Measurements from ENCODE around the gene ITGA3.
"Not testable (repeated sequence)": the region's sequence is repeated elsewhere in the genome, so short reads cannot be mapped to it uniquely, and the experiment has no call there.

The ITGA3 gene

DNA sequence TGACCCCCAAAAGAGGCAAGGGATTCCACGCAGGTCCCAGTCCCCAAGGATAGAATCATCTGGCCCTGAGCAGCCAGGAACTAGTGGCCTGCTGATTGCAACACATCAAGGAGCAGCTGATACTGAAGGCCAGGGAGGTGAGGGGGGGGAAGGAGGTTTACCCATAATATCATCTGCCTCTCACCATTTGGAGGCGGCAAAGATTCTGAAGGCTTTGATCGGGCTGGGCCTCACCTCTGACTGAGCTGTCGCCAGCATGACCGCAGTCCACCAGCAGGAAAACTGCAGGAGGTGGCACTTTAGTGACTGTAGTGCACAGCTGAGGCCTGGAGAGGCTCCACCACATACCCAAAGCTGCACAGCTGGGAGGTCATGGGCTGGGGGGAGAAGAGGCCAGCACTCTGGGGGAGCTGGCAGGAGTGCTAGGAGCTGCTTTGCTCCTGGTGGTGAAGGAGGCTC, 20.5 kb upstream of the ITGA3 start:
- DNase-seq (ENCODE audit: low read depth), result no peak

DNA sequence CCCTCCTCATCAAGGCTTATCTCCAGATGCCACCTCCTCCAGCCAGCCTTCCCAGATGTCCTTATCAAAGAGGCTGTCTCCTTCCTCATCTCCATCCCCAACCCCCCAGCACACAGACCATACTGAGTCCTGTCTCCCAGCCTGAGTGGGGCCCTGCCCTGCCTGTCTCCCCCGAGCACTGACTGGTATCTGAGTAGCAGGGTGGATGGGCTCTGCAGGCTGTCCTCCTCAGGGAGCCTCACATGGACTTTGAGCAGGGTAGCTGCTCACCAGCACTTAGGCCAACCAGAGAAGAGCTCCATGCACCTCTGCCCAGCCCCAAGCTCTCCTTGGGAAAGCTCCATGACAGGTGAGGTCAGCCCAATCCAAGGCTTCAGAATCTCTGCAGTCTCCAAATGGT, 20.0 kb upstream of the ITGA3 start:
- DNase-seq (ENCODE audit: low read depth), result no peak

DNA sequence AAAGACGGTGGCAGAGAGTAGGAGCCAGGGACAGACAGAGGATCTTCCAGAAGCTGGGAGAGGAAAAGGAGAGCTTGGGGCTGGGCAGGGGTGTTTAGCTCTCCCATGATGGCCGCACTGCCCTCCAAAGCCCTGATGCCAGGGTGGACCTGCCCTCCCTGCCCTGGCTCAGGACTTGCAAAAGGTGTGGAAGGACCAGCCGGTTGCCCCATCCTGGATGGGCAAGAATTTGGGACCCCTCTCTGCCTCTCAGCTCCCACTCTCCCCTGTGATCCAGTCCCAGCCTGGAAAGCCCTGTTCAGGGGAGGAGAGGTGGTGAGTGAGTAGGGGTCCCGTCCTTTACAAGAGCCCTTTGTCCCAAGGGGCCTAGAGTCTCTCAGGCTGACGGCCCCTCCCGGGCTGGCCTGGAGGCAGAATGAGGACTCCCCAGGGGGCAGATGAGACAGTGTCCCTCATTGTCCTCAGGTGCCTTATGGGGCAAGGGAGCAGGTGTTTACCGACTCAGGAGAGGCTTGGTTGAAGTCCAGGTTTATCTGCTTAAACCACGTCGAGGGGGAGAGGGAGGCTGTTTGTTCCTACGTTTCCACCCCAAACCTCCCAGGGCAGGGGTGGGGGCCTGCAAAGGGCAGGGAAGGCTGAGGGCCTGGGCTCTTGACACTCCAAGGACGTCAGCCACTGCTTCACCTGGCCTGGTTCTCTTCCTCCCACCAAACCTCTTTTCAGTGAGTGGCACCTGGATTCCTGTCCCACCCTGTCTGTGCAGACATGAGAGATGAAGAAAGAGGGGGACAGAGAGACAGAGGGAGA, 19.3 kb upstream of the ITGA3 start:
- no peak for DNase-seq (ENCODE audit: low read depth)

DNA sequence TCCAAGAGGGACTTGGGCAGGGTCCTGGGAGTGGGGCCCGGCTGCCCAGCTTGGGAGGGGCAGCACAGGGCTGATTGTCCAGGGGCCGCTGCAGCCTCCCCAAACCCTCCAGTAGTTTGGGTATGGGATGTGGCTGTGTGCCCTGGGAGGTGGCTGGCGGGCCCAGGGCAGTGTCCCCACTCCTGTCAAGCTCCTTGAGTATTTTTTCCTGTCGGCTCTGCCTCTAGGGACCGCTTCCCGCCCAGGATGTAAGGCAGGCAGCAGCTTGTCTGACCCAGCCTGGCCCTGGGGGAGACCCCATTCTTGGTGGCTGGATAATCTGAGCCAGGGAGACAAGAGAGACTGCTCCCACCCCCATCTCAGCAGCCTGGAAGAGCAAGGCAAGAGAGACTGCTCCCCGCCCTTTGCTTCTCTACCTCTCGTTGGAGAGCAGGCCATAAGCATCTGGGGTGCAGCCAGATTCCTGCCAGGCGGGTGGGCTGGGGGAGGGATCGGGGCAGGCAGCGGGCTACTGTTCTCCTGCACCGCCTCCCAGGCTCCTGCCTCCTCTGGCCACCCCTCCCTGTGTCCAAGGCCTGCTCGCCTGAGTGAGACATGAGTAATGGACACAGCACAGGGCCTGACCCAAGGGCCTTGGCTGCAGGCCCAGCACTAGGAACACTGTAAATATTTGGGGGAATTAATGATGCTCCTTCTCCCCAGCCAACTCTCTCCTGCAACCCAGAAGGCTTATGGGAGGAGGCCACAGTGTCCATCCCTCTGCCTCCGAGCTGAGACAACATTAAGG, 18.4 kb upstream of the ITGA3 start:
- DNase-seq (ENCODE audit: low read depth), result no peak

DNA sequence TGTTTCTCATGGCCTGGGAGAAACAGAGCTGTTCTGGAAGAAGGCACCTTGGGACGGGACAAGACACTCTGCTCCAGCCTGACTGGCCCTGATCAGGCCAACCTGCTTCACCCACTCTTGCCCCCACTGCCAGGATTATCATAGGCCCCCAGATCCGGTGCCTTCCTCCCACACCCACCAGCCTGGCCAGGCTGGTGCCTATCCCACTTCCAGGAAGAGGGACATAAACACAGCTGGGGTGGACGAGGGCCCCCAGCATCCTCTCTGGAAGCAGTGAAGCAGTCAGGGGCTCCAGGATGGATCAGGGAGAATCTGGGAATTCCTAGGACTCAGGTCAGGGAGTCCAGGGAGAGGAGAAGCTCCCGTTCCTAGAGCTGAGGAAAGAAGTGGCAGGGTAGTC, 16.9 kb upstream of the ITGA3 start:
- DNase-seq (ENCODE audit: low read depth), result no peak

DNA sequence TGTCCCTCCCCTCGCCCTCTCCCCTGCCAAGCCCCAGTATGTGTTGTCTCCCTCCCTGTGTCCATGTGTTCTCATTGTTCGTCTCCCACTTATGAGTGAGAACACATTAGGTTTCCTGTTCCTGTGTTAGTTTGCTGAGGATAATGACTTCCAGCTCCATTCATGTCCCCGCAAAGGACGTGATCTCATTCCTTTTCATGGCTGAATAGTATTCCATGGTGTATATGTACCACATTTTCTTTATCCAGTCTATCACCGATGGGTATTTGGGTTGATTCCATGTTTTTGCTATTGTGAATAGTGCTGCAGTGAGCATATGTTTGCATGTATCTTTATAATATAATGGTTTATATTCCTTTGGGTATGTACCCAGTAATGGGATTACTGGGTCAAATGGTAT, 15.4 kb upstream of the ITGA3 start:
- not testable (repeated sequence) for DNase-seq (ENCODE audit: low read depth)

DNA sequence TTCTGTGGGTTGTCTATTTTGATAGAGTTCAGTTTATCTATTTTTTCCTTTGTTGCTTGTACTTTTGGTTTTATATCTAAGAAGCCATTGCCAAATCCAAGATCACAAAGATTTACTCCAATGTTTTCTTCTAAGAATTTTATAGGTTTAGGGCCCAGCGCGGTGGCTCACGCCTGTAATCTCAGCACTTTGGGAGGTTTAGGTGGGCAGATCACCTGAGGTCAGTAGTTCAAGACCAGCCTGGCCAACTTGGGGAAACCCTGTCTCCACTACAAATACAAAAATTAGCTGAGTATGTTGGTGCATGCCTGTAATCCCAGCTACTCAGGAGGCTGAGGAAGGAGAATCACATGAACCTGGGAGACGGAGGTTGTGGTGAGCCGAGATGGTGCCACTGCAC, 13.7 kb upstream of the ITGA3 start:
- no peak for DNase-seq (ENCODE audit: low read depth)

DNA sequence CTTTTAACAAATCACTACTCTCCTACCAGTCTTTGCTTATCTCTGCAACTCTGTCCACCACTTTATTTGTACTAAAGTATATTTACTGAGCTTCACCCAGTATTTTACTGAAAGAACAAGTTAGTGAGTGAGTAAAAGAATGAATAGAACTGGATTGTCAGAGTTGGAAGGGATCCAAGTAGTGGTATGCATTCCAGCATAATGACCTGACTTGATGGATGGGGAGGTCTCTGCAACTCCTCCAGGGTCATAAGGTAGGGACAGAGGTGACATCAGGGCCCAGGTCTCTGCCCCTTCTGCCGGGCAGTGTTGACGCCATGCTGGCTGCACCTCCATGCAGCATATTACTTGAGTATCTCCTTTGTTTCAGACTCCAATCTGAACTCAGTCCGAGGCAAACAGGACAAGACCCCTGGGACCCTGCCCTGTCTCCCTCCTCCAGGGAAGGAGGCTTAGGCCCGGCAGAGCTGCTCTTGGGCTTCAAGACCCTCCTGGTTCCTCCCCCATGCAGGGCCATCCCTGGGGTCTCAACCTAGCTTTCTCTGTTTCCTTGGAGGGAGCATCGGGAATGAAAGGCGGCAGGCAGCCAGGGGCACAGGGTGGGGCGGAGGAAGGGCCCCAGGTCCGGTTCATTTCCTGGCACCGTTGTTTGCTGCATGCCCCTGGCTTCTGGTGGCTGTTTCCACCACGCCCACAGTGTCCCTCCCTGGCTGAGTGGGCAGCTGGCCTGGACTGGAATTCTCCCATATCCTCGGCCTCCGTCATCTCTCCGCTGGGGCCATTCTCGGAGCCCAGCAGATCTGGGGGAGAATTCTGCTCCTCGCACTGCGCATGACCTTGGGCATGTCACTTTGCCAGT, 12.4 kb upstream of the ITGA3 start:
- no peak for DNase-seq (ENCODE audit: low read depth)

DNA sequence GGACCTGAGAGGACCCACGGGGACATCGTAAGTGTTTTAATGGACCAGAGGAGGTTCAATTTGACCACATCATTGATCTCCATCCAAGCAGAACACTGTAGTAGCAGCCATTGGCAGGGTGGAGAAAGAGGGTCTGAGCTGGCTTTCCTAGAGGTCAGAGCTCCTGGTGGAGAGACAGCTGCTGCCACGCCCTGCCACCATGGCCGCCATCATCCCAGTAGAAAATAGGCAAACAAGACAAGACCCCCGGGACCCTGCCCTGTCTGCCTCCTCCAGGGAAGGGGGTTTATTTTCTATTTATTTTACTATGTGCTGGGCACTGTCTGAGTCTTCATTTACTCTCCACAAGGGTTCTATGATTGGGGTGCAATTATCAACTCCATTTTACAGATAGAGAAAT, 11.4 kb upstream of the ITGA3 start:
- no peak for DNase-seq (ENCODE audit: low read depth)

DNA sequence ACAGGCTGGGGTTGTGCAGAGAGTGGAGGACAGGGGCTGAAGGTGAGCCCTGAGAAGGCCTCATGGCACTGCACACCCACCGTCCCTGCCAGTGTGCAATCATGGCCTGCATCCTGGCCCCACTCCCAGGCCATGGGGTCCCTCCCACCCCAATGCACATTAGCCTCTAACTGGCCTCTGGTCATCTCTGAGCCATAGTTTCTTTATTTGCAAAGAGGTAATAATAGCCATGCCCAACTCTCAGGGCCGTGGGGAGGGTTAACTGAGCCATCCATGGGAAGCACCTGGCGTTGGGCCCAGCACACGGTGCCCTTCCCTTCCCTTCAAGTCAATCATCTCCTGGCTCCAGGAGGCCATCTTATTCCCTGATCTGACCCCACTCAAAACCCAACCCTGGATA, 10.8 kb upstream of the ITGA3 start:
- DNase-seq (ENCODE audit: low read depth), result no peak

DNA sequence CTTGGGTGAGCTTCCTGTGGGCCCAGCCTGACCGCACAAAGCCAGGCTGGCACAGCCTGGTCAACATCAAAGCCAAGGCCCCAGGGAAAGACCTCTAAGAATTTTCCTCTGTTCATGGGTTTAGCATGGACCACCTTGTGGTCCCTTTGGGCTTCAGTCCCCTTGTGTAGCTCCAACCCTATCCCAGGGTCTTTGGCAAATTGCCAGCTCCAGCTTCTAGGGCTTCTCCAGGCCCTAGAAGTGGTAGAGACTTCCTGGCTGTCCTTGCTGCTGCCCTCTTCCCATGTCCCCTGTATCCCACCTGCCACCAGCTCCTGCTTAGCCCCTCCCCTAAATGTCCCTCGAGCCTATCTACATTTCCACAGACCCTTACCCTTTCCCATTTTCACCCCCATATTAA, 9.7 kb upstream of the ITGA3 start:
- no peak for DNase-seq (ENCODE audit: low read depth)

DNA sequence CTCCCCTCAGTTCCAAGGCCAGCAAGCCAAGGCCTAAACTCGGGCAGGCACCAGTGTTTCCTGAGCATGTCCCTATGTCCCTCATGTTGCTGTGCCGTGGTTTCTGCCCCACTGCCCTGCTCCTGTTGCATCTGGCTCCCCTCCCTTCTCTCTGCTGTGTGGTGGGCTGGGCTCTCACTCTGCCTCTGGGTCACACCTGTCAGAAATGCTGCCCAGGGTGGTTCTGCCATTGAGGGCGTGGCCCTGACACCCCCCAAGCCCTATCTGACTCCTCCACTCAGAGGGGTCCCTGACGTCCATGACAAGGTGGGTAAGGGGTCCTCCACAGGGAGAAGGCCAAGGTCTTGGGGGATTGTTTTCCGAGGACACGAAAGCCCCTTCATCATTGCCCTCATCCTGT, 9.2 kb upstream of the ITGA3 start:
- no peak for DNase-seq (ENCODE audit: low read depth)

DNA sequence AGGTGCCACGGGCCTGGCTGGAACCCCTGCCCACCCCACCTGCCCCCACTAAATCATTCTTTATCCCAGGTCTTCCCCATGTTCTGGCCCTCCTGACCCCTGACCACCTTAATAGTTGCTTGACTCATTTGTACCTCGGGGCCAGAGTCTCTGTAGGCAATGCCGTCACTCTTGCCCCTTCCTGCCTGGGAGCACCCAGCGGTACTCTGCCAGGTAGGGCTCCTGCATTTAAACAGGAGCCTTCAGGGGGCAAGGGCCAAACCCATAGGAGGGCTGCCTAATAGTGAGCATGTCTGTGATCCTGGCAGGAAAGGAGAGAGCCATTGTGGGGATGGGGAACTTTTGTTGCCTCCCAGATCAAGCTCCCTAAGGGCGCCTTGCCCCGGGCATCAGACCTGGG, 8.8 kb upstream of the ITGA3 start:
- DNase-seq (ENCODE audit: low read depth), result no peak

DNA sequence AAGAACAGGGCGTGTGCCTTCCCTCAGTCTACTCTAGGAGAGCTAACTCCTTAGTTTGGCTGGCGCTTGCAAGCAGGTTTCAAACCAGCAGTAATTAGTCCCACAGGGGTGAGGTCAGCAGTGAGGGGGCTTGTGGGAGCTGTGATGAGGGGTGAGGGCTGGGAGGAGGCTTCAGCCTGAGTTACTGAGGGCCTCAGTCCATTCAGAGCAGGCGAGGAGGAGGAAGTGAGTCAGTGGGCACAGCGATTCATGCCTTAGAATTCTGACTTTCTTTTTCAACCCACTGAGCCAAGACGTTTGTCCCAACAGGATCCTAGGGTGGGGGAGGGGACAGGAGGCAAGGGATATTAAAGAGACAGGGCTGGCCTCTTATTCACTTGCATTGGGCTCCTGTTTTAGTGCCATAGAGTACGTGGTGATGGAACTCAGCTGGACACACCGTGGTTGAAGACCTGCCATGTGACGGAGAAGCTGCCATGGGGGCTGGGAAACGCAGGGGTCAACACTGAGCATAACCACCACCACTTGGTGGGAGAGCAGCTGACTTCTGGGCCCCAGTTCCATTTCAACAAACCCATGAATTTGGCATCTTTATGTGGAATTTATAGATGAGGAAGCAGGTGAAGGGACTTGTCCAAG, 8.3 kb upstream of the ITGA3 start:
- no peak for DNase-seq (ENCODE audit: low read depth)

DNA sequence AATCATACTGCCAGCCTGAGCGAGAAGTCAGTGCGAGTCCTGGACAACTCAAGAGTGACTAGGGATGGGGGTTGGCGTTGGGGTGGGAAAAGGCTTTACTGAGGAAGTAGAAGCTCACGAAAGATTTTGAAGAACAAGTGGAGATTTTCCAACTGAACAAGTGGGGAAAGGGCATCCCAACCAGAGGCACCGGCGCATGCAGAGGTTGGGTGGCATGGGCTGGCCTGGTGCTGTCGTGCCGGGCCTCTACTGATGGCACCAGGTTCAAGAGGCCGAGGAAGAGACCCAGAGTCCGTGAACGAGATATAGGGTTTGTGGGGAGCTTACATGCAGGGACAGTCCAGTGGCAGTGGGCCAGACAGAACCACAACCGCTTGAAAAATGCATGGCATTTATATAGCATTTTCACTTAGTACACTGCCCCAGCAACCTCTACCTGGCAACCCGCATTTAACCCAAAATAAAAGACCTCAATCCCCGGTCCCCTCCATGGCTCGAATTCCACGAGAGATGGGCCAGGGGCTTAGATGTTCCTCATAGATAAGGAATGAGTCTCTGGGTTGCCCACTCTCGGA, 7.7 kb upstream of the ITGA3 start:
- DNase-seq (ENCODE audit: low read depth), result no peak

DNA sequence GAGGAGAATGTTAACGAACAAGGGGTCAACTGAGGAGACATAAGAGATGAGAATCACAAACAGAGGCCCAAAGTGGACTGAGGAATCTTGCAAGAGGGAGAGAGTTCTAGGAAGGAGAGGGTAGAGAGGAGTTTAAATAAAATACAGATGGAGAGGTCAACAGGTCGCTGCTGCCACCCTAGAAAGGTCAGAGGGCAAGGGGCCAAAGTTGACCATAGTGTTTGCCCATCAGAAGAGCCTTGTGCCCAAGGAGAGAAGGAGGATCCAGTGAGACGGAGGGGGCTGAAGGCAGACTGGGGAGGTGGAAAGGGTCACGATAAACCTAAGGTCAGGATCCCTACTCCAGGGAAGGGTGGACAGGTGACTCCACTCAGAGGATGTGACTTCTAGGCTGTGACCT, 6.9 kb upstream of the ITGA3 start:
- no peak for DNase-seq (ENCODE audit: low read depth)

DNA sequence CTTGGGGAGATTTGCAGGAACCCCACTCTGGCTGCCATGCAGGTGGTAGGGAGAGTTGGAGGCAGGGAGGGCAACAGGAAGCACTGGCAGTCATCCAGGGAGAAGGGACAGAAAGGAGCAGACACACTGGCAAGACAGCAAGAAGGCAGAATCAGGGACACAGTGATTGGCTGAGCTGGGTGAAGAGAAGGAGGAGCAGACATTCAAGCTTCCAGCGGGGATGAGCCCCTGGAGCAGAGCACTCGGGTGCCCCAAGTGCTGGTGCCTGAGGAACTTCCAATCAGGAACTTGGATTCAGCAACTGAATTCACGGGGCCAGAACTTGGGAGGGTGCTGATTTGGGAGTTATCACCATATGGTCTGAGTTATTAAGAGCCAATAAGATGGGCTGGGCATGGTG, 6.3 kb upstream of the ITGA3 start:
- no peak for DNase-seq (ENCODE audit: low read depth)

DNA sequence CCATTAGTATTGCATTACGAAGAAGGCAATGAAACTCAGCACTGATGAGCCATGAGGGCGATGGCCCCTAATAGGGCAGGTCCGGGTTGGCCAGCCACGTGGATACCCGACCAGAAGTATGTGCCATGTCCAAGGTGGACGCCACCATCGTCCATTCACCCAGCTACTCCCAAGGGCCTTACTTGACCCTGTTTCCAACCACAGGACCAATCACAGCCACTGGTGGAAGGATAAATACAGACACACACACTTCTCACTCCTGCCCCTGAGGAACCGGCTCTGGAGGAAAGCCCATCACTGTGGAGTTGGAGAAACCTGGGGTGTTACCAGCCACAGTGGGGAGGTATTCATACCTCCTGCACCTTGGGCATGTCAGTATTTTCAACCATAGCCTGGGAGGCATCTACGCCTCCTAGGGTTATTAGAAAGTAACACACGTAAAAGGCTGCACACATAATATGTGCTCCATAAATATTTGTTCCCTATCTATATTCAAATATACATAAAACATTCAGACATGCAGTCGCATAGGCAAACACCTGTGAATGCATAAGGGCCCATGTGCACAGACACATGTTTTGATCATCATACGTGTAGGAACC, 5.4 kb upstream of the ITGA3 start:
- DNase-seq (ENCODE audit: low read depth), result no peak

DNA sequence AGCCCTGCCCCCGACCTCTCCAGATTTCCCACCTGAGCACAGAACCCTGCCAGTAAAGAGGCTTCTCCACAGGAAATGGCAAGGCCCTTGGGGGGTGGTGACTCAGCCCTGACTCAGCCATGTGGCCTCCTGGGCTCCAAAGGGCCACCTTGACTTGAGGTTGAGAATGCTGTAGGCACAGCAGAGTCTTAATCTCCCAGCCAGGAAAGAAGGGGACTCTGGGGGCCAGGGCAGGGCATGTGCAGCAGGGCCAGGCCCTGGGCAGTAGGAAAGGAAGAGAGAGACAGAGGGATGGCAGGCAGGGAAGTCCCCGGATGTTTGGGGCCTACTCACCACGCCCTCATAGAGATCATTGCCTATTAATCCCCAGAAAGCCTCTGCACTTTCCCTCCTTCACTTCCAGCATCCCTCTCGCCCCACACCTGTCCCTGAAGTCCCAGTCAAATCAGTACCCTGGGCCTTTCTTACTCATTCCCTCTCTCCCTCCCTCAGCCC, 4.8 kb upstream of the ITGA3 start:
- peak; percentile 65 for DNase-seq (ENCODE audit: low read depth)

DNA sequence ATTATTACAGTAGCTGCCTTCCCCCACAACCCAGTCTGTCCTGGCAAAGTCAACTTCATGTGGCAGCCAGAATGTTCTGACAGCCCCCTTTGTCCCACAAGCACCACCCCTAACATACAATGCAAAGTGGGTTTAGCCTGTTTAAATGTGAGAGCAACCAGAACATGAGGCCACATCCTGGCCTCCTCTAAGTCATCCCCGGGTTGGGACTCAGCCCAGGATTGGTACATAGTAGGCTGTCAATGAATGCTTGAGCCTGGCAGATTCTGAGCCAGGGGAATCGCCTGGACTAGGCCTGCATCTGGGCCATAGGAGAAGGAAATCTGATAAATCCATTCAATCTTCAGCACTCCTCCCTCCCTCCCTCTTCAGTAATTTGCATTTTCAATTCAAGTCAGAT, 4.3 kb upstream of the ITGA3 start:
- DNase-seq (ENCODE audit: low read depth), result no peak

DNA sequence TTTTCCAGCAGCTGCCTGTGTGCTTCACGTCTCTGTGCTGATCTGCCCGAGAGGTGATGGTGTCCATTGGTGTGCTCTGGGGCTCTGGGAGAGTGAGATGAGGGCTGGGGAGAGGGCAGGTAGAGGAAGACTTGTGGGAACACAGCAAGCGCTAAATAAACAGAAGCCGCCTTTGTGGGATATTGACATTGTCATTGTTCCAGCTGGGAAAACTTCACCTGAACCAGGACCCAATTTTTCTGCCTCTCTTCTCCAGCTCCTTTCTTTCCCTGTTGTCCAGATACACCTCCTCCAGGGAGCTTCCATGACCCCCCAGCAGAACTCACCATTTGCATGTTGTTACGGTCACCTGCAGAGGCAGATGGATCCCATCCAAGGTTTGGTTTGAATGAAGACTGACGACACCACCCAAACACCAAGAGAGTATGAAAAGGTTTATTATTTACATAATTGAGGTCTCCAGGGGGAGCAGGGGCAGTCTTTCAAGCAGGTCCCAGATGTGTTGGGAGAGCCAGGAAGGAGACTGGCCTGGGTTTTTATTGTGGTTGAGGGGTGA, 3.6 kb upstream of the ITGA3 start:
- no peak for DNase-seq (ENCODE audit: low read depth)
